Activated T-cell treated with anti-CD3 and anti-CD28 coated beads, Interleukin-2, amount 50 U/mL, for 4 hours (primary cell): ENCODE data around the gene CPB2. TPM values are rescaled to one million over a fixed set of nuclear protein-coding genes. Genes with fewer than 3 reads are reported as not detected.

Experiments used
- total RNA-seq, 3 donors: library from RNA; stranded (reverse); gene quantifications; one replicate each; pipeline ENCODE4 v1.2.1, GENCODE V29; 2021

The CPB2 gene
- total RNA-seq, 3 donors from 2014 or later: 0.11 to 0.23 (median 0.21) TPM

Other genes with a start within 250 kb of the CPB2 start
- gene ZC3H13, start 52.3 kb downstream of the CPB2 start, total RNA-seq: 10 to 100 TPM; 52.2 to 59.7 (median 56.1) TPM
- gene LCP1, start 77.1 kb upstream of the CPB2 start, total RNA-seq: 100 to 1,000 TPM; 617 to 663 (median 631) TPM
- gene LRRC63, start 106.9 kb upstream of the CPB2 start, total RNA-seq: under 1 TPM in 1 of 3 donors, not detected in 2; 0.16 TPM